ENCODE data around the gene CCDC27. TPM values are rescaled to one million over a fixed set of nuclear protein-coding genes. Genes with fewer than 3 reads are reported as not detected.
A peak's percentile ranks its signal among the peaks of the same experiment; 100 is the strongest.
"Not testable (repeated sequence)": the region's sequence is repeated elsewhere in the genome, so short reads cannot be mapped to it uniquely, and the experiment has no call there.

Gene CCDC27
- total RNA-seq, 1 experiment from 2014 or later: not detected

DNA sequence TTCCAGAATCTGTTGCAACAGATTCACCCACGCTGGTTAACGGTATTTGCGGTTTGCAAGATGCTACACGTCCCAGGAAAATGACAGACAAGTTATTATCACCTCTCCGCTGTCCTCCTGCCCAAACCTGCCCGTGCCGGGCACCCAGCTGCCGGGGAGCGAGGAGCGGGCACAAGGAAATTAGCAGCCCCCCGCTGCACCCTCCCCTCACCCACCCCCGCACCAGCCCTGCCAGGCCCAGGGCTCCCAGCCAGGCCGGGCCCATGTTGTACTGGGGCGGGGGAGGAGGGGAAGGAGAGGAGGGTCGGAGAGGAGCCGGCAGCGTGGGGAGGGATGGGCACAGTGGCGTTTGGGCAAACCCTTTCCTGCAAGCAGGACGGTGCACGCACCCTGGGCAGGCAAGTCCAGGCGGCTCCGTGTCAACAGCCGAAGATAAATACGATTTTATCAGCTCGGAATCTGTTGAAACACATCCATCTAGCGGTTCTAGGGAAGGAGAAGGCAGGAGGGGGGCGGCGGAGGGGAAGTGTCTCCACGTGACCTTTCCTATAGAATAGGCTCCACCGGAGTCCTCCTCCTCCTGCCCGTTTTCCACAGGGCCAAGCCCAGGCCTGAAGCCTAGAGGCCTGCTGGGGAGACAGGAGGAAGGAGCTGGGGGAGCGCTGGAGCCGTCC lies 35.1 kb upstream of the CCDC27 start:
- DNase-seq (ENCODE audit: low read depth): no peak
- in situ Hi-C loops (cut with HindIII; ENCODE audit: low pct_unique_long_range_greater_than_20kb, low sequenced_read_pairs): no loop called here

DNA sequence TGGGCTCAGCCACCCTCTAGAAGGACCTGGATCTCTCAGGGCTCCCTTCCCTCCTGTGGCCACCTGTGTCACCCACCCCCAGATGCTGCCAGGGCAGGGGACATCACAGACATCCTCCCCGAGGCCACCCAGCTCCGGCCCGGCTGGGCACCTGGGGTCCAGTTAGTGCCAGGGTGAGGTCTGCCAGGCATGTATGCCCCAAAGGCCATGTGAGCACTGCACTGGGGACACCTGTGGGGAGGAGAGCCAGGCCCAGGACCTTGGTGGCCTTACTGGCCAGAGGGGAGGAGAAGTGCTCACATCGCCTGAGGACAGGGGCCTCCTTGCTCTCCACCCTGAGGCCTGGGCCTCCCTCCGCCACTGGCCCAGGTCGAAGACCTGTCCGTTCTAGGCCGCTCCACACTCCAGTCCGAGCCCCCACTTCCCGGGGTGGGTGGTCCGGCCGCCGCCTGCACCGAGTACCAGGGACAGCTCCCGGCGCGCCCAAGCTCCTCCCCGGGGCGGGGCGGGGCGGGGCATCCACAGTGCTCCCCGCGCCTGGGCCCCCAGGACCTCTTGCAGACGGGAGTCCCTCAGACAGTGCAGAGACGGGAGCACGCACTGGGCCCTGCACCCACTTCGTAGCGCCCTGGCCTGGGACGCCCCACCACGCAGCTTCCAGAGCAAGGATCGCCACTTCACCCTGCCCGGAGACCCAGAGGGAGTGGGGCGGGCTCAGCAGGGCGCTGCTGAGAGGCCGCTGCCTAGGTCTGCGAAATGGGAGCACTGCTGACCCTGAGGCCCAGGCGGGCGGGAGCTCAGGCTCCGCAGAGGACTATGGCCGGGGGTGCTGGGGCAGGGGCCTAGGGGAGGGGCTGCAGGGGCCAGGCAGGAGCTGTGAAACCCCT lies 34.3 kb upstream of the CCDC27 start:
- in situ Hi-C loops (cut with HindIII; ENCODE audit: low pct_unique_long_range_greater_than_20kb, low sequenced_read_pairs): no loop called here

DNA sequence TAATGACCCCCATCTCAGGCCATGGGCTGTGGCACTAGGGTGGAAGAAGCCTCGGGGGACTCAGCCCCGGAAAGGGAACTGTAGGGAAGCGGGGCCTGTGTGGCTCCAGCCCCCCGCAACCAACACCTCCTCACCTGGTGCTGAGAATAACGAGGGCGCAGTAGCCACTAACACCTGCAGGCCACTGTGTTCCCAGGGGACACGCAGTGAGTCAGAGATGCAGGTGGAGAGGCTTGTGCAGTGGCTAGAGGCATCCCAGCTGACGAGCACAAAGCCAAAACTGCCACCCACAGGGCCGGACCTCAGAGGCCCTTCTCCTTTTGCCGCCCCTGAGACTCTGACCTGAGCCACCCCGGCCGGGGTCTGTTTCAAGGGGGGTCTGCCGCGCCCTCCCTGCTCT lies 33.5 kb upstream of the CCDC27 start:
- DNase-seq (ENCODE audit: low read depth): no peak
- in situ Hi-C loops (cut with HindIII; ENCODE audit: low pct_unique_long_range_greater_than_20kb, low sequenced_read_pairs): no loop called here

More for the DNA sequence above, 34.3 kb upstream of the CCDC27 start:
- no peak for DNase-seq (ENCODE audit: low read depth)

DNA sequence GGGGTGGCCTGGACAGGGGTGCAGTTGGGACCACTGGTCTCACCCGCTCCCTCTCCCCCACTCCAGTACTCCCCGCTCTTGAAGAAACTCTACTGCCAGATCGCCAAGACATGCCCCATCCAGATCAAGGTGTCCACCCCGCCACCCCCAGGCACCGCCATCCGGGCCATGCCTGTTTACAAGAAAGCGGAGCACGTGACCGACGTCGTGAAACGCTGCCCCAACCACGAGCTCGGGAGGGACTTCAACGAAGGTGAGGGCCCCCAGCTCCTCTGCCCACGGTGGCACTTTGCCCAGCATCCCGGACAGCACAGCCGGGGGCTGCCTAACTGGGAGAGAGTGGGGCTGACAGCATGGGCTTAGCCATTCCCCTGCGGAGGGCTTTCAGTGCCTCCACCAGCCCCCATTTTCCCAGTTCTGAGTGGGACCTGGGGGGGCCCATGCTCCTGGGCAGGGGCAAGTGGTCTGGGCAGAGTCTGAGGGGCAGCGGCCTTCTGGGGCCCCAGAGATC lies 30.2 kb upstream of the CCDC27 start:
- in situ Hi-C loops (cut with HindIII; ENCODE audit: low pct_unique_long_range_greater_than_20kb, low sequenced_read_pairs): no loop called here
- DNase-seq (ENCODE audit: low read depth): no peak

DNA sequence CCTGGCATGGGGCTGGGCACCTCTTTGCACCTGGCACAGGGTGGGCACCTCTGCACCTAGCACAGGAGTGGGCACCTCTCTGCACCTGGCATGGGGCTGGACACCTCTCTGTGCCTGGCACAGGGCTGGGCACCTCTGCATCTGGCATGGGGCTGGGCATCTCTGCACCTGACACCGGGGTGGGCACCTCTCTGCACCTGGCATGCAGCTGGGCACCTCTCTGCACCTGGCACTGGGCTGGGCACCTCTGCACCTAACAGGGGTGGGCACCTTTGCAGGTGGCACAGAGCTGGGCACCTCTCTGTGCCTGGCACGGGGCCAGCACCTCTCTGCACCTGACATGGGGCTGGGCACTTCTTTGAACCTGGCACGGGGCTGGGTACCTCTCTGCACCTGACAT lies 29.4 kb upstream of the CCDC27 start:
- in situ Hi-C loops (cut with HindIII; ENCODE audit: low pct_unique_long_range_greater_than_20kb, low sequenced_read_pairs): no loop called here
- DNase-seq (ENCODE audit: low read depth): no peak

DNA sequence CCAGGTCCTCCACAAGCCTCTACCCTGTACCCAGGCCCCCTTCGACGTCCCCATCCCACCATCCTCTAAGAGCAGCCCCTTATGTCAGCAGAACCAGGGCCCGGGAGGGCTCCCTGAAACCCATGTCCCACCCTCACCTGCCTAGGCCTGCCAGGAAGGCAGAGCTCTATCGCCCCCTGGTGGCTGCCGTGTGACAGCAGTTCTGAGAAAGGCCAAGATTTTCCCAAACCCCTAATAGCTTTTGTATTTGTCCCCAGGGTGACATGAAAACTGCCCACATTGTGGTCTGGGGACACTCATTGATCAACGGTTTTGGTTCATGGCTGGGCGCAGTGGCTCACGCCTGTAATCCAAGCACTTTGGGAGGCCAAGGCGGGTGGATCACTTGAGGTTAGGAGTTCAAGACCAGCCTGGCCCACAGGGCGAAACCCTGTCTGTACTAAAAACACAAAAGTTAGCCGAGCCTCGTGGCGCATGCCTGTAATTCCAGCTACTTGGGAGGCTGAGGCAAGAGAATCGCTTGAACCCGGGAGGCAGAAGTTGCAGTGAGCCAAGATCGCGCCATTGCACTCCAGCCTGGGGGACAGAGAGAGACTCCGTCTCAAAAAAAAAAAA lies 27.7 kb upstream of the CCDC27 start:
- peak; percentile 32 for DNase-seq (ENCODE audit: low read depth)
- in situ Hi-C loops (cut with HindIII; ENCODE audit: low pct_unique_long_range_greater_than_20kb, low sequenced_read_pairs): not testable (repeated sequence)

DNA sequence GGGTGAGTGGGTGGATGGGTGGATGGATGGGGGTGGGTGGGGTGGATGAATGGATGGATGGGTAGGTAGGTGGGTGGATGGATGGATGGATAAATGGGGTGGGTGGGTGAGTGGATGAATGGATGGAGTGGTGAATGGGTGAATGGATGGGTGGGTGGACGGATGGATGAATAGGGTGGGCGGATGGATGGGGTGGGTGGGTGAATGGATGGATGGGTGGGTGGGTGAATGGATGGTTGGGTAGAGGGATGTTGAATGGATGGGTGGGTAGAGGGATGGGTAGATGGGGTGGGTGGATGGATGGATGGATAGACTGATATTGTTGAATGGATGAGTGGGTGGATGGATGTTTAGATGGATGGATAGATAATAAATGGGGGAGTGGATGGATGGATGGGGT lies 26.9 kb upstream of the CCDC27 start:
- in situ Hi-C loops (cut with HindIII; ENCODE audit: low pct_unique_long_range_greater_than_20kb, low sequenced_read_pairs): no loop called here
- DNase-seq (ENCODE audit: low read depth): no peak

DNA sequence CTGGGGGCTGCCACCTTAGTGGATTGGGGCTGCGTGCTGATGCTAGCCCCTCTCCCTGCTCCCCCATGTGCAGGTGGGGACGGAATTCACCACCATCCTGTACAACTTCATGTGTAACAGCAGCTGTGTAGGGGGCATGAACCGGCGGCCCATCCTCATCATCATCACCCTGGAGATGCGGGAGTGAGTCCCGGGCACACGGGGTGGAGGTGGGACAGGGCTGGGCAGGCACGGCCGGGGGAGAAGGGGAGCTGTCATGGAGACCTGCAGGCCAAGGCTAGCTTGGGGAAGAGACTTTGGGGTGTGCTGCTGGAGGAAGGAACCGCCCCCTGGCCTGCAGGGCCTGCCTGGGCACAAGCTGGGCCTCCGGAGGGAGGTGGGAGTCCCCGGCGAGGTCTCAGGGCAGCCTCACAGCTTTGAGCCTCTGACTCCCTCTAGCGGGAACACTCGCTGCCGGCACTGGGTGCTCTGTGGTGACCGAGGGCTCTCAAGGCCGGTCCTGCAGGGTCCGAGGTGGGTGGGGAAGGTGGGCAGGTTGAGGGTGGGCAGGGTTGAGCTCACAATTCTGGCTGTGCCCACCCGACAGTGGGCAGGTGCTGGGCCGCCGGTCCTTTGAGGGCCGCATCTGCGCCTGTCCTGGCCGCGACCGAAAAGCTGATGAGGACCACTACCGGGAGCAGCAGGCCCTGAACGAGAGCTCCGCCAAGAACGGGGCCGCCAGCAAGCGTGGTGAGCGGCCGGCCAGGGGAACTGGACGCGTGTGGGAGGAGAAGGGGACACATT lies 25.0 kb upstream of the CCDC27 start:
- in situ Hi-C loops (cut with HindIII; ENCODE audit: low pct_unique_long_range_greater_than_20kb, low sequenced_read_pairs): no loop called here
- DNase-seq (ENCODE audit: low read depth): no peak

DNA sequence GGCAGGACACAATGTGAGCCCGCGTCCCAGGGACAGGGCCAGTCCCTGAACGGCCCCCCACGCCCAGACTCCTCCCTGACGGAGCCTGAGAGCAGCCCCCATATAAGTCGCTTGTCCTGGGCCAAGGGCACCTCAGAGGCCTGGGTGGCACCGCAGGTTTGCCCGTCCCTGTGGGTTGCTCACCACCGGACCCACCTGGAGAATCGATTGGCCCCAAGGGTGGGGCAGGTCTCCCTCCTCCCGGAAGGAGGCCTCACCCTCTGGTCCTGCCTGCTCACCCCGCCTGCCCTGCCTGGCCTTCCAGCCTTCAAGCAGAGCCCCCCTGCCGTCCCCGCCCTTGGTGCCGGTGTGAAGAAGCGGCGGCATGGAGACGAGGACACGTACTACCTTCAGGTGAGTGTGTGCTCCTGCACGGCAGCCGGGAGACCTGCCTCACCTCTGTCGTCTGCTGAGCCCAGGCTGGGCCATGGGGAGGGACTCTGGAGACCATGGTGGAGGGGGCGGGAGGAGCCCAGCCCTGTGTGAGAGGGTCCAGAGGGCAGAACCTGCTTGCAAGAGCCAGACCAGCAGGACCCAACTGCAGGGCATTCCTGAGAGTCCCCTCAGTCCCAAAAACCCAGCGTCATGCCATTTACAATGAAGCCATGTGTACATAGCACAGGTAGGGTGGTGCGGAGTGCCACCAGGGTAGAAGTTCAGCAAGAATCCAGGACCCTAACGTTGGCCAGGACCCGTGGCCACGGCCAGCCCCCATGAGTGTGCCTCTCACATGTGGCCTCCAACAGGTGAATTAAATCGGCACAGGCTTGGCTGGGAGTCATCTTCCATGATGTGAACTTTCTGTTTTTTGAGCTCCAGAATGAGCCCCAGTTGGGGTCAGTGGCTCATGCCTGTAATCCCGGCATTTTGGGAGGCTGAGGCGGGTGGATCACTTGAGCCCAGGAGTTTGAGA lies 24.1 kb upstream of the CCDC27 start:
- in situ Hi-C loops (cut with HindIII; ENCODE audit: low pct_unique_long_range_greater_than_20kb, low sequenced_read_pairs): no loop called here

DNA sequence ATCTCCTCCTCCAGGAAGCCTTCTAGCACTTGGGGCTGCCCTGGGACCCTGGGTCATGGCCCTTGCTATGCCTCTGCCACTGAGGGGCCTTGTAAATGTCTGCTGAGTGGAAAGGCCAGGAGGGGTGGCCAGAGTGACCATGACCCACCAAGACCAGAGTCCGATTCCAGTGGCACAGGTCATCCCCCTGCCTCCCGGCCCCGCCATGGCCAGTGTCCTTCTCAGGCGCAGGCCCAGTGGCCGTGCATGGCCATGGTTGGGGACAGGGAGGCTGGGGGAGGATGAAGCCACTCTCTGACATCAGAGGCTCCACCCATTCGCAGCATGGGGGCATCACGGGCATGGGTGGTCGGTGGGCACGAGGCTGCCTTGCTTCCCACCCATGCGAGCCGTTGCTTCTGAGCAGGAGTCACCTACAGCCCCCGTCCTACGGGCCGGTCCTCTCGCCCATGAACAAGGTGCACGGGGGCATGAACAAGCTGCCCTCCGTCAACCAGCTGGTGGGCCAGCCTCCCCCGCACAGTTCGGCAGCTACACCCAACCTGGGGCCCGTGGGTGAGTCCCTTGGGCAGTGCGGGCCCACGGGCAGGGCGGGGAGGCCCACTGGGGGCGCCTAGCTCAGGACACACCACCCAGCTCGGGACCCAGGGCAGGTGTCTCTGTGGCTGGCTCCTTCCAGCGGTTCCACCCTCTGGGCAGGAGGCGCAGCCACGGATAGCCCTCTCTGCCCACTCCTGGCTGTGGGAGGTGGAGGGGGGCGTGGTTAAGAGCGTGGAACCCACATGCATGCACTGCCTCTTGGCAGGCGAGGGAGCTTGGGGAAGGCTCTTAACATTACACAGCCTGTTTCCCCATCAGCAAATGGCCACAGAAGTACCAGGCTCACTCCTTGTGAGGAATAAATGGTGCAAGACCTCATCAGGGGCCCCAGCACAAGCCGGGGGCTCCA lies 22.4 kb upstream of the CCDC27 start:
- in situ Hi-C loops (cut with HindIII; ENCODE audit: low pct_unique_long_range_greater_than_20kb, low sequenced_read_pairs): no loop called here
- DNase-seq (ENCODE audit: low read depth): no peak

More for the DNA sequence above, 24.1 kb upstream of the CCDC27 start:
- no peak for DNase-seq (ENCODE audit: low read depth)

DNA sequence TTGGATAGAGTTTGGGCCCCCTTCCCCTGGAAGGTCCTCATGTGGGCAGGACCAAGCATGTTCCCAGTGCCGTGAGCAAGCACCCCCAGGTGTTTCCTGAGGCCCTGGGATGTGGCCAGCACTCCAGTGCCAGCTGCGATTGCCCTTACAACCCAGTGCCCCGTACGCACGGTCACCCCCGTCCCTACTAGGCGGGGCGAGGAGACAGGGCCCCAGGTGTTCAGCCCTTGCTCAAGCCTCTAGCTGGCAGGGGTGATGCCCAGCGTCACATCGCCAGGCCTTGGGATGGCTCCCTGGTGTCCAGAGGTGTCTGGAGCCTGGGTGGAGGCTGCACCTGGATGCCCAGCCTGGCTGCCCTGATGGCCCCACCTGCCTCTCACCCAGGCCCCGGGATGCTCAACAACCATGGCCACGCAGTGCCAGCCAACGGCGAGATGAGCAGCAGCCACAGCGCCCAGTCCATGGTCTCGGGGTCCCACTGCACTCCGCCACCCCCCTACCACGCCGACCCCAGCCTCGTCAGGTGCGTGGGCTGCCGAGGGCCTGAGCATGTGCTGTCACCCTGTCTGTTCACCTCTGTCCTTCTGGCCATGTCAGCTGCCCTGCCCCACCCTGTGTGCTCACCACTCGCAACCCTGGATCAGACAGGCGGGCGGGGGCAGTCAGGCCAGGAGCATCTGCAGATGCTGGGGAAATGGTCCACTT lies 21.6 kb upstream of the CCDC27 start:
- in situ Hi-C loops (cut with HindIII; ENCODE audit: low pct_unique_long_range_greater_than_20kb, low sequenced_read_pairs): no loop called here
- DNase-seq (ENCODE audit: low read depth): no peak

DNA sequence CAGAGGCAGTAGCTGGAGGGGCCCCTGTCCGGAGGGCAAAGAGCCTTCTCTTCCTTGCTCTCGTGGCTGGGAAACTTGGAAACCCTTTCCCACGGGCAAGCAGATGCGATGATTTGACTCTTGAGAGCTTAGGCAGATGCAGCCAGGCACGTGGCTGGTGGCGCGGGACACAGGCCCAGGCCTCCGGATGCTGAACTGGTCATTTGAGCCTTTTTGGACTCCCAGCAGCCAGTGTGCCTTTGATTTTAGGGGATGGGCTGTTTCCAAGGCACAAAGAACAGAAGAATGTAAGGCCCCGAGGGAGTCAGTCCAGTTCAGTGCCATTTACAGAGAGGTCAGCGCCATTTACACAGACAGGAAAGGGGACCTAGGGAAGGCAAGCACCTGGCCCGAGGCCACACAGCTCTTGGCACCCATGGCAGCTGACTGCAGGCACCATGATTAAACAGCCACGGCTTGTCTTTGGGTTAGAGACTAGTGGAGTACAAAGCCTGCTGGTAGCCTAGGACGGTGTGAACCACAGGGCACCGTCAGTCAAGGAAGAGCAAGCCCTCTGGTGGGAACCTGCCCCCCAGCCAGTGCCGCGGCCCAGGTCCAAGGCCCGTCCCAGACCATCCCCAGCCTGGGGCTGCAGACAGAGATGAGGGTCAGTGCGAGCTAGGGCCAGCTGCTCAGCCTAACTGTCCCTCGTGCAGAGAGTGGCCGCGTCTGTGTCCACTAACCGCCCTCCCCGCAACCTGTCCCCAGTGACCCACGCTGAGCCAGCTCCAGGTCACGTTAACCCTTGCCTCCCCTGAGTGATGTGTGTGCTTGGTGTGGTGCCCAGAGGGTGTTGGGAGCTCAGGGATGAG lies 20.4 kb upstream of the CCDC27 start:
- in situ Hi-C loops (cut with HindIII; ENCODE audit: low pct_unique_long_range_greater_than_20kb, low sequenced_read_pairs): no loop called here
- DNase-seq (ENCODE audit: low read depth): no peak

DNA sequence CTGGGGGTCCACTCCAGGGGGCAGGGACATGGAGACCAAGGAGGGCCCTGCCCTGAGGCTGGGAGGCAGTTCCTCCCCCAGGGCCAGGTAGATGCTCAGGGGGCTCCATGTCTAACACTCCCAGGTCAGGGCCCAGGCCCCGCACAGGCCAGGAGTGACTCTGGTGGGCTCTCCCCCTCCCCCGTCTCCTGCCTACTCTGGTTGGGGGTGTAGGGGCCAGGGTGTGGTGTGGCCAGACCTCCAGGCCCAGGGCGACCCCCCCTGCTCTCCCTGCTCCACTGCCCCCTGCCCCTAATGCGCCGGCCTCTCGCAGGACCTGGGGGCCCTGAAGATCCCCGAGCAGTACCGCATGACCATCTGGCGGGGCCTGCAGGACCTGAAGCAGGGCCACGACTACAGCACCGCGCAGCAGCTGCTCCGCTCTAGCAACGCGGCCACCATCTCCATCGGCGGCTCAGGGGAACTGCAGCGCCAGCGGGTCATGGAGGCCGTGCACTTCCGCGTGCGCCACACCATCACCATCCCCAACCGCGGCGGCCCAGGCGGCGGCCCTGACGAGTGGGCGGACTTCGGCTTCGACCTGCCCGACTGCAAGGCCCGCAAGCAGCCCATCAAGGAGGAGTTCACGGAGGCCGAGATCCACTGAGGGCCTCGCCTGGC lies 19.7 kb upstream of the CCDC27 start:
- in situ Hi-C loops (cut with HindIII; ENCODE audit: low pct_unique_long_range_greater_than_20kb, low sequenced_read_pairs): no loop called here
- no peak for DNase-seq (ENCODE audit: low read depth)

DNA sequence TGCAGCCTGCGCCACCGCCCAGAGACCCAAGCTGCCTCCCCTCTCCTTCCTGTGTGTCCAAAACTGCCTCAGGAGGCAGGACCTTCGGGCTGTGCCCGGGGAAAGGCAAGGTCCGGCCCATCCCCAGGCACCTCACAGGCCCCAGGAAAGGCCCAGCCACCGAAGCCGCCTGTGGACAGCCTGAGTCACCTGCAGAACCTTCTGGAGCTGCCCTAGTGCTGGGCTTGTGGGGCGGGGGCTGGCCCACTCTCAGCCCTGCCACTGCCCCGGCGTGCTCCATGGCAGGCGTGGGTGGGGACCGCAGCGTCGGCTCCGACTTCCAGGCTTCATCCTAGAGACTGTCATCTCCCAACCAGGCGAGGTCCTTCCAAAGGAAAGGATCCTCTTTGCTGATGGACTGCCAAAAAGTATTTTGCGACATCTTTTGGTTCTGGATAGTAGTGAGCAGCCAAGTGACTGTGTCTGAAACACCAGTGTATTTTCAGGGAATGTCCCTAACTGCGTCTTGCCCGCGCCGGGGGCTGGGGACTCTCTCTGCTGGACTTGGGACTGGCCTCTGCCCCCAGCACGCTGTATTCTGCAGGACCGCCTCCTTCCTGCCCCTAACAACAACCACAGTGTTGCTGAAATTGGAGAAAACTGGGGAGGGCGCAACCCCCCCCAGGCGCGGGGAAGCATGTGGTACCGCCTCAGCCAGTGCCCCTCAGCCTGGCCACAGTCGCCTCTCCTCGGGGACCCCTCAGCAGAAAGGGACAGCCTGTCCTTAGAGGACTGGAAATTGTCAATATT lies 19.0 kb upstream of the CCDC27 start:
- in situ Hi-C loops (cut with HindIII; ENCODE audit: low pct_unique_long_range_greater_than_20kb, low sequenced_read_pairs): no loop called here
- DNase-seq (ENCODE audit: low read depth): no peak

Measured in Caki2 (cell line).